SK-N-SH (cell line): ENCODE results near the gene MID1.

Experiments used
- CTCF ChIP-seq: fragments of 200-600 bp; sonication (generic); IDR thresholded peaks from 2 replicates; pipeline ENCODE4 v1.6.1; 2017; ENCODE audit warnings: antibody characterized with exemption, mild to moderate bottlenecking, moderate library complexity
- REST ChIP-seq: IDR thresholded peaks from 2 replicates; pipeline ENCODE4 v1.6.1; 2012; ENCODE audit warnings: mild to moderate bottlenecking, low read depth, low read length, moderate library complexity
- SMC3 ChIP-seq: IDR thresholded peaks from 2 replicates; pipeline ENCODE4 v1.6.1; 2012; ENCODE audit warnings: low read depth, low read length, improper control_type of control experiment

GRCh38 chrX:10398215-10398614 is 222.2 kb downstream of the MID1 start:
- TF ChIP-seq CTCF (no peak), REST (no peak), SMC3 (no peak)
